BJ (cell line): ENCODE results near the gene PIGH. TPM values are rescaled to one million over a fixed set of nuclear protein-coding genes. Genes with fewer than 3 reads are reported as not detected.

Source experiments
- CTCF ChIA-PET: fragments of 350-600 bp; formaldehyde crosslinking; extraction: SDS; loops from one replicate; lab custom pipeline; 2021; ENCODE audit warnings: antibody characterized with exemption, inconsistent platforms; lab: Yijun Ruan, JAX
- POLR2A ChIA-PET: fragments of 300-600 bp; sonication (Branson Sonifier 250); formaldehyde crosslinking; extraction: SDS; loops from one replicate; lab custom pipeline; 2021; ENCODE audit warnings: antibody characterized with exemption; lab: Charles Lee
- DNase-seq: peaks from one replicate; pipeline ENCODE4 v3.0.0-alpha.2; 2011; ENCODE audit warnings: low read depth
- H3K27me3 ChIP-seq: 2 replicates; pipeline ENCODE4 v1.6.0; 2011; ENCODE audit warnings: low read length; ENCODE audit not compliant: control insufficient read depth, insufficient read depth
- H3K36me3 ChIP-seq: 2 replicates; pipeline ENCODE4 v1.5.1; 2011; ENCODE audit warnings: low read length; ENCODE audit not compliant: control insufficient read depth, insufficient read depth
- H3K4me3 ChIP-seq: 2 replicates; pipeline ENCODE4 v1.5.1; 2011; ENCODE audit warnings: low read depth, mild to moderate bottlenecking, control low read depth, low read length
- CTCF ChIP-seq: IDR thresholded peaks from 2 replicates; pipeline ENCODE4 v1.5.1; 2011; ENCODE audit warnings: low read depth, mild to moderate bottlenecking, control low read depth, inconsistent platforms, low read length, moderate library complexity; ENCODE audit not compliant: insufficient read depth
- polyA plus RNA-seq: library from polyadenylated mRNA; depleted of rRNA; stranded (reverse); fragments of >200 nt; gene quantifications from 2 replicates; pipeline ENCODE4 v1.2.3, GENCODE V29; 2011

The PIGH gene
- polyA plus RNA-seq, 1 experiment: 19.0 TPM

- DNase-seq: no peak
- POLR2A ChIA-PET: no interaction called here
- CTCF ChIA-PET: interaction anchor here (0.7 to 12.7 kb wide), 13 partner anchors 10 to 158 kb away, joined by 3 to 280 read pairs (median 12); no protein-coding TSS in a partner anchor
- Histone ChIP-seq H3K4me3 (no peak overlapping the region), H3K27me3 (no peaks in the 10 kb centered on the region; the same call in 1 of the 2 replicates), H3K36me3 (no peaks in the 10 kb centered on the region)
- no peak for TF ChIP-seq CTCF
Measured at GRCh38 chr14:67572608-67573007, 27.5 kb downstream of the PIGH start.

- TF ChIP-seq CTCF: no peak
- Histone ChIP-seq H3K4me3 (no peak overlapping the region), H3K36me3 (no peaks in the 10 kb centered on the region), H3K27me3 (no peaks in the 10 kb centered on the region; the same call in 1 of the 2 replicates)
- ChIA-PET POLR2A (no interaction called here), CTCF (interaction anchor here (0.7 to 12.7 kb wide), 29 partner anchors 10 to 1212 kb away, joined by 3 to 280 read pairs (median 7); partner anchors contain the start of gene PLEKHH1)
- no peak for DNase-seq
Measured at GRCh38 chr14:67571991-67572323, 28.1 kb downstream of the PIGH start.

- ChIA-PET POLR2A (no interaction called here), CTCF (interaction anchor here (0.6 to 12.7 kb wide), 45 partner anchors 10 to 1898 kb away, joined by 3 to 280 read pairs (median 5); partner anchors contain the start of genes PLEK2 and PLEKHH1)
- Histone ChIP-seq H3K27me3 (no peaks in the 10 kb centered on the region; the same call in 1 of the 2 replicates), H3K4me3 (no peak overlapping the region), H3K36me3 (no peaks in the 10 kb centered on the region)
- peak; percentile 94 for TF ChIP-seq CTCF
- no peak for DNase-seq
Measured at GRCh38 chr14:67571275-67571990, 28.6 kb downstream of the PIGH start.

- H3K36me3 ChIP-seq: no peaks in the 10 kb centered on the region
- no peaks in the 10 kb centered on the region; the same call in 1 of the 2 replicates for H3K27me3 ChIP-seq
- CTCF ChIA-PET: interaction anchor here (0.7 to 12.7 kb wide), 22 partner anchors 11 to 193 kb away, joined by 3 to 280 read pairs (median 6); partner anchors contain the start of genes PLEK2 and PLEKHH1
- H3K4me3 ChIP-seq: no peak overlapping the region
- POLR2A ChIA-PET: no interaction called here
- no peak for DNase-seq
- no peak for TF ChIP-seq CTCF
Measured at GRCh38 chr14:67570453-67570852, 29.6 kb downstream of the PIGH start.

GRCh38 chr14:67569651-67570290 lies 30.3 kb downstream of the PIGH start:
- POLR2A ChIA-PET: no interaction called here

More at GRCh38 chr14:67569651-67570290, 30.3 kb downstream of the PIGH start:
- Histone ChIP-seq H3K4me3 (no peak overlapping the region), H3K27me3 (no peaks in the 10 kb centered on the region; the same call in 1 of the 2 replicates), H3K36me3 (no peaks in the 10 kb centered on the region)
- DNase-seq: no peak
- CTCF ChIA-PET: interaction anchor here (0.7 to 12.7 kb wide), 13 partner anchors 10 to 158 kb away, joined by 3 to 280 read pairs (median 16); partner anchors contain the start of genes PLEK2 and PLEKHH1
- TF ChIP-seq CTCF: no peak
